GM12892 (cell line): ENCODE measurements around the gene TNS3.

Experiments
- POLR2A ChIP-seq: IDR thresholded peaks from 2 replicates; pipeline ENCODE4 v1.6.1; 2011; ENCODE audit warnings: low read depth, low read length, control low read depth
- POLR2AphosphoS5 ChIP-seq: IDR thresholded peaks from 2 replicates; pipeline ENCODE4 v1.6.1; 2011; ENCODE audit warnings: low read depth, low read length, control low read depth
- TAF1 ChIP-seq: IDR thresholded peaks from 2 replicates; pipeline ENCODE4 v1.6.1; 2011; ENCODE audit warnings: low read depth, mild to moderate bottlenecking, control low read depth, low read length, borderline replicate concordance

GRCh38 chr7:47525066-47525623 is 56.8 kb downstream of the TNS3 start:
- no peak for TF ChIP-seq POLR2AphosphoS5
- TF ChIP-seq POLR2A = no peak
- TF ChIP-seq TAF1 = no peak
